Measurements from ENCODE around the gene SSX1. TPM values are rescaled to one million over a fixed set of nuclear protein-coding genes. Genes with fewer than 3 reads are reported as not detected.
"Not testable (repeated sequence)": the region's sequence is repeated elsewhere in the genome, so short reads cannot be mapped to it uniquely, and the experiment has no call there.

The SSX1 gene
- total and polyA plus RNA-seq, 2 of the 4 experiments (the other 2 are of a cell fraction) = not detected

DNA sequence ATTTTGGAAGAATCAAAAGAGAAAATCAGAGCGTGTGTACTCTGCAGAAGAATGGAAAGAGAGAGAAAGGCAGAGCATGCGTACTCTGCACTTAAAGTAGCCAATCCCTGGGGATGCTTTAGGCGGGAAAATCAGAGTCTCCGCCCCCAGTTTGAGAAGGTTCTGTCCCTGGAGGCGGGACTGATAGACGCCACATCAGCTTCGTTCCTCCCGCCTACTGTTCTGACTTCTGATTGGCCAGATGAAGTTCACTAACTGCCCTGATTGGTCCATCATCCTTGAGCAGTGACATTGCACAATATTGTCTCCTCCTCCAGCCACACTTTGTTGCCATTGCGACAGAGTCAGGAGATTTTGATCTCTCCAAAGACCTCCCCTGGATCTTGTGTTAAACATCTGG lies 23.8 kb downstream of the SSX1 start:
- no peaks in the 10 kb centered on the region for H3K9me1 ChIP-seq (ENCODE audit: insufficient read depth, low read length)
- intact Hi-C loops (cut with micrococcal nuclease) = no loop called here
- no peak overlapping the region for H3K4me2 ChIP-seq (ENCODE audit: low read depth, low read length)
- no peak overlapping the region for H3K4me3 ChIP-seq (ENCODE audit: insufficient read depth, low read depth, low read length)
- ATAC-seq (ENCODE audit: low read depth) (no peak), DNase-seq (no peak)
- H2BK20ac ChIP-seq (ENCODE audit: low read depth, low read length) = no peak overlapping the region
- no peak overlapping the region for H3K18ac ChIP-seq (ENCODE audit: low read depth, low read length)
- no peak overlapping the region for H4K5ac ChIP-seq (ENCODE audit: low read depth, low read length)
- 61% methylated on average over 4 of the region's 9 CpGs; no CpG with 5 or more reads in 1 of the 2 experiments for whole genome bisulfite sequencing, 2 experiments (ENCODE audit: extremely low coverage in 2 of 2, insufficient read length in 1 of 2)
- dilution Hi-C loops (cut with HindIII; ENCODE audit: low sequenced_read_pairs, unreplicated experiment) = no loop called here
- no peak overlapping the region for H2AK9ac ChIP-seq (replicated peaks; ENCODE audit: low read depth, low read length, poor library complexity)
- no peak overlapping the region for H3K23ac ChIP-seq (ENCODE audit: low read depth, low read length)
- no peaks in the 10 kb centered on the region for H3K9me3 ChIP-seq (ENCODE audit: control insufficient read depth, insufficient read depth, low read length)
- no peak overlapping the region for H3K14ac ChIP-seq (replicated peaks; ENCODE audit: low read depth, low read length)
- H3K9ac ChIP-seq (ENCODE audit: low read depth, low read length) = no peak overlapping the region
- BruUV-seq (replicated peaks) = no TSS peak
- H4K91ac ChIP-seq (ENCODE audit: insufficient read depth, low read depth, low read length) = no peak overlapping the region
- CTCF ChIA-PET = no interaction called here
- H3K4ac ChIP-seq (ENCODE audit: low read depth, low read length) = no peak overlapping the region
- TF ChIP-seq CEBPB (IDR thresholded peaks at IDR 0.05; ENCODE audit: low read depth, low read length) = peak; percentile 67
- TF ChIP-seq RCOR1 (IDR thresholded peaks at IDR 0.05; ENCODE audit: insufficient replicate concordance, low read length) = no peak
- TF ChIP-seq FOS (IDR thresholded peaks at IDR 0.05; ENCODE audit: low read depth, low read length) = no peak
- no peak for TF ChIP-seq CHD1 (IDR thresholded peaks at IDR 0.05; ENCODE audit: low read depth, low read length)
- TF ChIP-seq MXI1 (IDR thresholded peaks at IDR 0.05; ENCODE audit: borderline replicate concordance, low read depth, low read length) = no peak
- TF ChIP-seq RFX5 (IDR thresholded peaks at IDR 0.05; ENCODE audit: low read depth, low read length) = no peak
- H2BK15ac ChIP-seq (ENCODE audit: low read depth, low read length) = no peak overlapping the region
- no peaks in the 10 kb centered on the region for H3K27me3 ChIP-seq (ENCODE audit: control insufficient read depth, insufficient read depth, low read length)
- no peak overlapping the region for H2BK5ac ChIP-seq (ENCODE audit: low read depth, low read length, poor library complexity, severe bottlenecking)
- H3K79me1 ChIP-seq (ENCODE audit: low read depth in 1 of 2, low read length in 2 of 2) = no peaks in the 10 kb centered on the region
- H4K8ac ChIP-seq (ENCODE audit: low read depth in 2 of 2, low read length in 2 of 2) = no peak overlapping the region
- H3K4me1 ChIP-seq (ENCODE audit: control insufficient read depth, insufficient read depth, low read length) = no peaks in the 10 kb centered on the region
- no peaks in the 10 kb centered on the region for H3K36me3 ChIP-seq (ENCODE audit: control insufficient read depth, insufficient read depth, low read length)
- POLR2A ChIA-PET (ENCODE audit: unreplicated experiment) = no interaction called here
- H2BK120ac ChIP-seq (ENCODE audit: low read depth, low read length) = no peak overlapping the region
- no peaks in the 10 kb centered on the region for H4K20me1 ChIP-seq (ENCODE audit: insufficient read depth, low read length)
- no peak overlapping the region for H3K56ac ChIP-seq (ENCODE audit: extremely low read depth, insufficient read depth, low read length)
- no peak overlapping the region for H3K27ac ChIP-seq (ENCODE audit: insufficient read depth, low read length)
- H2AFZ ChIP-seq (replicated peaks; ENCODE audit: low read length, poor library complexity) = no peak overlapping the region
- in situ Hi-C loops (cut with MboI; ENCODE audit: low sequenced_read_pairs) = no loop called here
- no peak overlapping the region for H2AK5ac ChIP-seq (ENCODE audit: low read depth, low read length)

DNA sequence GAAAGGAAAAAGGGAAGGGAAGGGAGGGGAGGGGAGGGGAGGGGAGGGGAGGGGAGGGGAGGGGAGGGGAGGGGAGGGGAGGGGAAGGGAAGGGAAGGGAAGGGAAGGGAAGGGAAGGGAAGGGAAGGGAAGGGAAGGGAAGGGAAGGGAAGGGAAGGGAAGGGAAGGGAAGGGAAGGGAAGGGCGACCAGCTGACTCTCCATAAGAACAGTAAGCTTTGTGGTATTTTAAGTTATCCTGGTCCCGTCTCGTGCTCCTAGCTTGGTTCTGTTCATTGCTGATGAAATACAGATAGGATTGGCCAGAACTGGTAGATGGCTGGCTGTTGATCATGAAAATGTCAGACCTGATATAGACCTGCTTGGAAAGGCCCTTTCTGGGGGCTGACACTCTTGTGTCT lies 25.5 kb downstream of the SSX1 start:
- H3K4me1 ChIP-seq (ENCODE audit: control insufficient read depth, insufficient read depth, low read length); H3K56ac ChIP-seq (ENCODE audit: extremely low read depth, insufficient read depth, low read length); DNase-seq; H3K14ac ChIP-seq (replicated peaks; ENCODE audit: low read depth, low read length); H2AK9ac ChIP-seq (replicated peaks; ENCODE audit: low read depth, low read length, poor library complexity); H3K9me1 ChIP-seq (ENCODE audit: insufficient read depth, low read length); dilution Hi-C loops (cut with HindIII; ENCODE audit: low sequenced_read_pairs, unreplicated experiment); H2AK5ac ChIP-seq (ENCODE audit: low read depth, low read length); intact Hi-C loops (cut with micrococcal nuclease); H4K20me1 ChIP-seq (ENCODE audit: insufficient read depth, low read length); H4K8ac ChIP-seq (ENCODE audit: low read depth in 2 of 2, low read length in 2 of 2); H3K27me3 ChIP-seq (ENCODE audit: control insufficient read depth, insufficient read depth, low read length); H3K4ac ChIP-seq (ENCODE audit: low read depth, low read length); H3K27ac ChIP-seq (ENCODE audit: insufficient read depth, low read length); H3K18ac ChIP-seq (ENCODE audit: low read depth, low read length); H3K4me2 ChIP-seq (ENCODE audit: low read depth, low read length); H2AFZ ChIP-seq (replicated peaks; ENCODE audit: low read length, poor library complexity); H3K36me3 ChIP-seq (ENCODE audit: control insufficient read depth, insufficient read depth, low read length); ATAC-seq (ENCODE audit: low read depth); H4K91ac ChIP-seq (ENCODE audit: insufficient read depth, low read depth, low read length); BruUV-seq (replicated peaks); H2BK15ac ChIP-seq (ENCODE audit: low read depth, low read length); H3K9ac ChIP-seq (ENCODE audit: low read depth, low read length); H3K4me3 ChIP-seq (ENCODE audit: insufficient read depth, low read depth, low read length); CTCF ChIA-PET; H2BK120ac ChIP-seq (ENCODE audit: low read depth, low read length); H2BK20ac ChIP-seq (ENCODE audit: low read depth, low read length); POLR2A ChIA-PET (ENCODE audit: unreplicated experiment); H3K23ac ChIP-seq (ENCODE audit: low read depth, low read length); H2BK5ac ChIP-seq (ENCODE audit: low read depth, low read length, poor library complexity, severe bottlenecking); in situ Hi-C loops (cut with MboI; ENCODE audit: low sequenced_read_pairs); H4K5ac ChIP-seq (ENCODE audit: low read depth, low read length); H3K9me3 ChIP-seq (ENCODE audit: control insufficient read depth, insufficient read depth, low read length); H3K79me1 ChIP-seq (ENCODE audit: low read depth in 1 of 2, low read length in 2 of 2): not testable (repeated sequence)
- no CpG with 5 or more reads among the region's 3 CpGs for WGBS, 2 experiments (ENCODE audit: extremely low coverage in 2 of 2, insufficient read length in 1 of 2)
